ENCODE results near the gene DENND1A. TPM values are rescaled to one million over a fixed set of nuclear protein-coding genes. Genes with fewer than 3 reads are reported as not detected.

The DENND1A gene
- total RNA-seq, 4 donors from 2014 or later = 17.6 to 33.8 (median 22.9) TPM

DNA sequence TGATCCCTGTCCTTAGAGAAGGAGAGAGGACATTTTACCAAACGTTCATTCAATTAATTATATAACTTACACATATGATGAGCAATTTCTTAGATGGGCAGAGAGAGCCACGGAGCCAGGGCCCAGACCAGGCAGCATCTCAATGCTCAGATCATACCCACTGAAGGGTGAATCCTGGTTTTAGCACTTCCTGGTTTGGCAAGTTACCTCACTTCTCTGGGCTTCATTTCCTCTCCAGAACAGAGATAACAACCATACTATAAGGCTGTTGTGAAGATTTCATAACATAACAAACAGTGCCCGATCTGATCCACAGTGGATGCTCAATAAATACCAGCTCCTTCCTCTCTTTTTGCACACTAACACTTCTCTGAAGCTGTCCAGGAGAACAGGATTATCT, 271.1 kb downstream of the DENND1A start:
- TF ChIP-seq, protein P1, sequence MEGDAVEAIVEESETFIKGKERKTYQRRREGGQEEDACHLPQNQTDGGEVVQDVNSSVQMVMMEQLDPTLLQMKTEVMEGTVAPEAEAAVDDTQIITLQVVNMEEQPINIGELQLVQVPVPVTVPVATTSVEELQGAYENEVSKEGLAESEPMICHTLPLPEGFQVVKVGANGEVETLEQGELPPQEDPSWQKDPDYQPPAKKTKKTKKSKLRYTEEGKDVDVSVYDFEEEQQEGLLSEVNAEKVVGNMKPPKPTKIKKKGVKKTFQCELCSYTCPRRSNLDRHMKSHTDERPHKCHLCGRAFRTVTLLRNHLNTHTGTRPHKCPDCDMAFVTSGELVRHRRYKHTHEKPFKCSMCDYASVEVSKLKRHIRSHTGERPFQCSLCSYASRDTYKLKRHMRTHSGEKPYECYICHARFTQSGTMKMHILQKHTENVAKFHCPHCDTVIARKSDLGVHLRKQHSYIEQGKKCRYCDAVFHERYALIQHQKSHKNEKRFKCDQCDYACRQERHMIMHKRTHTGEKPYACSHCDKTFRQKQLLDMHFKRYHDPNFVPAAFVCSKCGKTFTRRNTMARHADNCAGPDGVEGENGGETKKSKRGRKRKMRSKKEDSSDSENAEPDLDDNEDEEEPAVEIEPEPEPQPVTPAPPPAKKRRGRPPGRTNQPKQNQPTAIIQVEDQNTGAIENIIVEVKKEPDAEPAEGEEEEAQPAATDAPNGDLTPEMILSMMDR (IDR thresholded peaks at IDR 0.05; ENCODE audit: low read depth) = no peak

GRCh38 chr9:123657941-123658340, 272.0 kb downstream of the DENND1A start:
- TF ChIP-seq, protein P1 (IDR thresholded peaks at IDR 0.05; ENCODE audit: low read depth) = no peak

GRCh38 chr9:123657099-123657498, 272.8 kb downstream of the DENND1A start:
- TF ChIP-seq, protein P1 (IDR thresholded peaks at IDR 0.05; ENCODE audit: low read depth) = no peak

DNA sequence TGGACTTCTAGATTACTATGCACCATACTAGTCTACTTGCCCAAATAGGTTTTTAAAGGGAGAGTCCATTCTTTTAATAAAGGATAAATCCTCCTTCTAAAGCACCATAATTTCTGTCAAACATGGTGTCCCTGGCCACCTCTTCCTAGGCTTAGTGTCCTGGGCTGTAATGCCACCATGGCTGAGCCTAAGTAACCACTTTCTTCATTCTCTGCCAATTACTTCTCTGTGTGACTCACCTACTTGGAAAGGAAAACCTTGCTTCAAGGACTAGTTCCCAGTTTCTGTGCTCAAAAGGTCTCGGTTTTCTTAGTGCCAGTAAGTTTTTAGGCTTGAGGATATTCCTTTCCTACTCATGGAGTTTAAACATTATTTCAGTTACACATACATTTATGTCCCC, 273.4 kb downstream of the DENND1A start:
- TF ChIP-seq, protein P1 (IDR thresholded peaks at IDR 0.05; ENCODE audit: low read depth) = no peak

DNA sequence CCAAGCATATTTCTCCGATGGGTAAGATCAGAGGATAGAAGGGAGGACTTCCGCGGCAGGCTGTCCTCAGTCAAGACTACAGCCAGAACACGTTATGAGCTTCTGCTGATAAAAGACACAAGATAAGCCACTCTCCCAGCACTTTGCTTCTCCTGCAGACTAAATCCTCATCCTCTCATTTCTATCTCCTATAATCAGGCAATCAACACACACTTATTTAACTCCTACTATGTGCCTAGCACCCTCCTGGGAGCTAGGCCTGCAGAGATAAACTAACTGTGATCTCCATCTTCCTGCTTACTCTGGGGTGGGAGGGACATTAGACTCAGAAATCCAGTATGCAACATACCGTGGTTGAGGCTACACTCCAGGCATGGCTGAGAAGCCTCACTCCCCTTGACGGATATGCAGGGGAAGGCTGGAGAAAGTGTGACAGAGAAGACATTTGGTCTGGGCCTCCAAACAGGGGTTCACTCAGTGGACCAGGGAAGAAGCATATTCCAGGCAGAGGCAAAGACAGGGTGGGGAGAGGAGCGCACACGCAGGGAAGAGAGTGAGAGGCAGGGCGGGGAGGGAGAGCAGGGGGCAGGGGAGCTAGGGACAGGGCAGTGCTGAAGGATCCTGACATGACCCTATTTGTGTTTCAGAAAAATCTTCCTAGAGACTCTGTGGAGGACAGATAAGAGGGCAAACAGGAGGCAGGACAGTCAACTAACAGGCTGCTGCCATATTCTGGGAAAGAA, 274.1 kb downstream of the DENND1A start:
- TF ChIP-seq, protein P1 (IDR thresholded peaks at IDR 0.05; ENCODE audit: low read depth) = no peak

DNA sequence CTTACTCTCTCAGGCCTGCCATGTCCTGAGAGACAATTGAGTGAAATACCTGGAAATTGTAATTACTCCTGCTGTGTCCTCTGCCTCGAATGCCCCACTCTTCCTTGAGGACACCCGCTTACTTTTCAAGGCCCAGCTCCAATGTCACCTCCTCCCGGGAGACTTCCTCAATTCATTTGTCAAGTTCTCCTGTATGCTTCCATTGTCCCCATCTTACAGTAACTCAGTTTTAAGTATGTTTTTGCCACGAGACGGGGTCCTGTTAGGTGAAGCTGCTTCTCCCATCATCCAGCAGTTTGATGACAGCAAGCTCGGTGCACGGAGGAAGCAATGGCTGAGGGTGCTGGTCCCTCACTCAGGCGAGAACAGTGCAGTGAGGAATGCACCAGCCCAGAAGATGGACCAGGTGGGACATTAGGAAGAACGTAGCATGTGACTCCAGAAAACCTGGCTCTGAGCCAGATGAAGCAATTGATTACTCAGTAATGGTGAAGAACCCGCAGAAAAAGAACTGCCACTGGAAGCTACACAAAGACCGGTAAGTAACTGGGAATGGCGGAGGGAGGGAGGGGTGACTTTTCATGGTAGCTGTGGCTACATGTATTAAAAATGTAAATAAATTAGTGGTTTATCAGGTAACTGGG, 274.8 kb downstream of the DENND1A start:
- TF ChIP-seq, protein P1 (IDR thresholded peaks at IDR 0.05; ENCODE audit: low read depth) = no peak

DNA sequence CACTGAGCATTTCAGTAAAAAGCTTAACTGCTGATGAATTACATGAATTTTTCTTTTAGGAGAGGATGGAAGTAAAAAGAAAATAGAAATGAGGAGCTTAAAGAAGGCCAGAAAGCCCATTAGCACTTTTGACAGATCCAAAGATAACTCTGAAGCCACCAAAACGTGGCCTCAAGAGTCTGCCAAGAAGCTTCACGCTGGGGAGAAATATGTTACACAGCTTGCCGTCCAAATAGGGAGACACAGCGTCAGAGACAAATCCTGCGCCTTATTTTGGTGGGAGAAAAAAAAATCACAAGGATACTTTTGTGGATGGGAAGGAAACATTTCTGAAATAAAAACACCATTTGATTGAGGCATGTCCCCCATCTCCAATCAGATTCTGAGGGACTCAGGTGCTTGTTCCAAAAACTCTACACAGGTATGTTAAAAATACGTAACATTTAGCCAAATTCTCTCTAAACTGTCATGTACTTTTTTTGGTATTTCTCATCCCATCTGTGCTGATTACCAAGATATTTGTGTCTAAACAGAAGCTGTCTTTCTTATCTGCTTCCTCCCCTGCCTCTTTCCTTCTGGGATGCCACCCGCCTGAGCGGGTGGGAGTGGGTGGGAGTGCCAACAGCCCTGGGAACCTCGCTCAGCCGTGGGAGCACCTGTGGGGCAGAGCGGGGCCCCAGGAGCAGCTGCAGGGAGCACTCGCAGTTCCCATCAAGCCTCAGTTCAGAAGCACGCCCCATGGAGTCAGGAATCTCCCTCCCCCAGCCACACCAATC, 275.5 kb downstream of the DENND1A start:
- TF ChIP-seq, protein P1 (IDR thresholded peaks at IDR 0.05; ENCODE audit: low read depth) = no peak

Data from subcutaneous adipose tissue (tissue), 4 donors.